GM21723 (cell line): ENCODE measurements around the gene SELL.
A peak's percentile ranks its signal among the peaks of the same experiment; 100 is the strongest.
"Not testable (repeated sequence)": the region's sequence is repeated elsewhere in the genome, so short reads cannot be mapped to it uniquely, and the experiment has no call there.

ENCODE experiments used
- ATAC-seq: cut with Tn5 transposase; IDR thresholded peaks from one replicate; pipeline ENCODE4 v1.9.1; 2021; ENCODE audit warnings: mild to moderate bottlenecking, moderate library complexity; ENCODE audit not compliant: unreplicated experiment

The SELL gene

GRCh38 chr1:169711469-169712308 is at the start of gene SELL:
Gene SELL, minus strand, starts transcription at chr1:169711620. Its CDS starts 122 bp downstream, at chr1:169711498.
- peak; percentile 71 for ATAC-seq

GRCh38 chr1:169759038-169759437 is 47.6 kb upstream of the SELL start:
- no peak for ATAC-seq

- ATAC-seq, result no peak
Measured at GRCh38 chr1:169753549-169753948, 42.1 kb upstream of the SELL start.

- ATAC-seq, result no peak
Measured at GRCh38 chr1:169750041-169750440, 38.6 kb upstream of the SELL start.

GRCh38 chr1:169746550-169746949 is 35.1 kb upstream of the SELL start:
- ATAC-seq, result no peak

GRCh38 chr1:169745015-169745861 is 33.8 kb upstream of the SELL start:
- ATAC-seq, result no peak

GRCh38 chr1:169741666-169742394 is 30.4 kb upstream of the SELL start:
- ATAC-seq, result no peak

GRCh38 chr1:169739980-169740379 is 28.6 kb upstream of the SELL start:
- no peak for ATAC-seq

GRCh38 chr1:169733924-169734323 is 22.5 kb upstream of the SELL start, which contains the start of gene SELE:
Gene SELE, minus strand, starts transcription at chr1:169734079. Its CDS starts 467 bp downstream, at chr1:169733612.
- no peak for ATAC-seq

GRCh38 chr1:169731446-169731845 is 20.0 kb upstream of the SELL start:
- ATAC-seq, result no peak

- ATAC-seq, result no peak
Measured at GRCh38 chr1:169729991-169730390, 18.6 kb upstream of the SELL start.

- ATAC-seq, result no peak
Measured at GRCh38 chr1:169727307-169727706, 15.9 kb upstream of the SELL start.

- no peak for ATAC-seq
Measured at GRCh38 chr1:169726851-169727250, 15.4 kb upstream of the SELL start.

GRCh38 chr1:169725930-169726329 is 14.5 kb upstream of the SELL start:
- no peak for ATAC-seq

GRCh38 chr1:169724168-169724567 is 12.7 kb upstream of the SELL start:
- ATAC-seq, result no peak

- no peak for ATAC-seq
Measured at GRCh38 chr1:169723763-169724162, 12.3 kb upstream of the SELL start.

- ATAC-seq, result no peak
Measured at GRCh38 chr1:169722779-169723178, 11.4 kb upstream of the SELL start.

- ATAC-seq, result not testable (repeated sequence)
Measured at GRCh38 chr1:169715100-169715499, 3.7 kb upstream of the SELL start.

GRCh38 chr1:169713090-169713489 is 1.7 kb upstream of the SELL start:
- not testable (repeated sequence) for ATAC-seq

- ATAC-seq, result no peak
Measured at GRCh38 chr1:169712309-169712631, 850 bp upstream of the SELL start.

- ATAC-seq, result no peak
Measured at GRCh38 chr1:169708647-169709046, 2.8 kb downstream of the SELL start.
